ENCODE measurements around the gene PADI3. TPM values are rescaled to one million over a fixed set of nuclear protein-coding genes. Genes with fewer than 3 reads are reported as not detected.

PADI3 gene
- total and polyA plus RNA-seq, 2 donors (not counting 3 experiments of a cell fraction or from before 2014, with no cell fraction given): not detected

DNA sequence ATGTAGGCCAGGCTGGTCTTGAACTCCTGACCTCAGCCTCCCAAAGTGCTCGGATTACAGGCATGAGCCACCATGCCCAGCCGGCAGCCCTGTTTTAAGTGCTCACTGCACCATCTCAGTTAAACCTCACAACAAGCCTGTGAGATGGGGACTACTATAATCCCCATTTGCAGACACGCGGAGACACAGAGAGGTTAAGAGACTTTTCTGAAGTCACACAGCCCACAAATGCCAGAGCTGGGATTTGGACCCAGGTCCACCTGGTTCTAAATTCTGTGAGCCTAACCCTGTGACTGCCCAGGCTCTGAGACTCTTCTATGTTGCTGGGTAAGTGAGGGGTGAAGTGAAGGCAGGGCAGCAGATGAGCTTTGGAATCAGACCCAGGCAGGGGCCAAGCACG is 37.5 kb upstream of the PADI3 start:
- no TSS peak for BruUV-seq (replicated peaks)
- H3K4me2 ChIP-seq (ENCODE audit: insufficient read depth, low read length): no peak overlapping the region
- H3K9me3 ChIP-seq (replicated peaks; ENCODE audit: control insufficient read depth, insufficient read depth, low read length): no peaks in the 10 kb centered on the region
- intact Hi-C loops (cut with micrococcal nuclease): no loop called here
- no peak overlapping the region for H3K4me3 ChIP-seq (replicated peaks in 1 of 3; ENCODE audit: insufficient read depth in 1 of 3, low read depth in 1 of 3, low read length in 3 of 3)
- no peak for FAIRE-seq
- no peaks in the 10 kb centered on the region for H4K20me1 ChIP-seq (replicated peaks; ENCODE audit: control insufficient read depth, extremely low read depth, insufficient read depth, low read length)
- no peak overlapping the region for H2AFZ ChIP-seq (ENCODE audit: low read depth, low read length)
- TF ChIP-seq, protein P1, sequence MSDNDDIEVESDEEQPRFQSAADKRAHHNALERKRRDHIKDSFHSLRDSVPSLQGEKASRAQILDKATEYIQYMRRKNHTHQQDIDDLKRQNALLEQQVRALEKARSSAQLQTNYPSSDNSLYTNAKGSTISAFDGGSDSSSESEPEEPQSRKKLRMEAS (IDR thresholded peaks at IDR 0.05; ENCODE audit: insufficient read depth, insufficient read length): no peak
- TF ChIP-seq EZH2 (IDR thresholded peaks at IDR 0.05; ENCODE audit: borderline replicate concordance, low read depth, low read length, severe bottlenecking) (no peak), FOS (IDR thresholded peaks at IDR 0.05; ENCODE audit: borderline replicate concordance, insufficient read depth, low read length) (no peak), GATA2 (IDR thresholded peaks at IDR 0.05; ENCODE audit: insufficient read depth, insufficient read length, low read depth, low read length) (no peak), POLR2A (IDR thresholded peaks at IDR 0.05; ENCODE audit: low read depth, low read length) (no peak), MYC (IDR thresholded peaks at IDR 0.05; ENCODE audit: low read depth, low read length) (no peak), POLR2AphosphoS5 (IDR thresholded peaks at IDR 0.05; ENCODE audit: insufficient read depth, low read depth, low read length) (no peak), JUN (IDR thresholded peaks at IDR 0.05; ENCODE audit: borderline replicate concordance, insufficient read depth, insufficient read length, low read depth) (no peak)
- TF ChIP-seq, protein P2, sequence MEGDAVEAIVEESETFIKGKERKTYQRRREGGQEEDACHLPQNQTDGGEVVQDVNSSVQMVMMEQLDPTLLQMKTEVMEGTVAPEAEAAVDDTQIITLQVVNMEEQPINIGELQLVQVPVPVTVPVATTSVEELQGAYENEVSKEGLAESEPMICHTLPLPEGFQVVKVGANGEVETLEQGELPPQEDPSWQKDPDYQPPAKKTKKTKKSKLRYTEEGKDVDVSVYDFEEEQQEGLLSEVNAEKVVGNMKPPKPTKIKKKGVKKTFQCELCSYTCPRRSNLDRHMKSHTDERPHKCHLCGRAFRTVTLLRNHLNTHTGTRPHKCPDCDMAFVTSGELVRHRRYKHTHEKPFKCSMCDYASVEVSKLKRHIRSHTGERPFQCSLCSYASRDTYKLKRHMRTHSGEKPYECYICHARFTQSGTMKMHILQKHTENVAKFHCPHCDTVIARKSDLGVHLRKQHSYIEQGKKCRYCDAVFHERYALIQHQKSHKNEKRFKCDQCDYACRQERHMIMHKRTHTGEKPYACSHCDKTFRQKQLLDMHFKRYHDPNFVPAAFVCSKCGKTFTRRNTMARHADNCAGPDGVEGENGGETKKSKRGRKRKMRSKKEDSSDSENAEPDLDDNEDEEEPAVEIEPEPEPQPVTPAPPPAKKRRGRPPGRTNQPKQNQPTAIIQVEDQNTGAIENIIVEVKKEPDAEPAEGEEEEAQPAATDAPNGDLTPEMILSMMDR (IDR thresholded peaks at IDR 0.05; ENCODE audit: extremely low read depth in 1 of 2, insufficient read depth in 1 of 2, low read depth in 1 of 2, low read length in 2 of 2): no peak
- no peaks in the 10 kb centered on the region for H3K4me1 ChIP-seq (ENCODE audit: control insufficient read depth, extremely low read depth, insufficient read depth, low read length)
- no peak overlapping the region for H3K9ac ChIP-seq (replicated peaks; ENCODE audit: extremely low read depth, insufficient read depth, low read length)
- DNase-seq (ENCODE audit: low read depth, low spot score): no peak
- ChIA-PET POLR2A (no interaction called here), CTCF (interaction anchor here (1.1 kb wide), 1 partner anchor 14 kb away, joined by 4 read pairs; no protein-coding TSS in a partner anchor)
- no peaks in the 10 kb centered on the region for H3K36me3 ChIP-seq (ENCODE audit: control insufficient read depth in 2 of 2, extremely low read depth in 1 of 2, insufficient read depth in 2 of 2, low read length in 2 of 2)
- no peaks in the 10 kb centered on the region for H3K27me3 ChIP-seq (ENCODE audit: control insufficient read depth in 2 of 2, insufficient read depth in 2 of 2, low read length in 2 of 2)
- dilution Hi-C loops (cut with MboI; ENCODE audit: extremely low pct_ligation_motif_present, low sequenced_read_pairs): no loop called here
- H3K27ac ChIP-seq (ENCODE audit: insufficient read depth, low read depth, low read length): no peak overlapping the region
- no peaks in the 10 kb centered on the region for H3K79me2 ChIP-seq (ENCODE audit: control insufficient read depth, insufficient read depth, low read length)
- no peaks in the 10 kb centered on the region for H3K9me1 ChIP-seq (replicated peaks; ENCODE audit: control insufficient read depth, extremely low read depth, insufficient read depth, low read length)

All from endothelial cell of umbilical vein (primary cell).